ENCODE measurements around the gene PLEKHA4. TPM values are rescaled to one million over a fixed set of nuclear protein-coding genes. Genes with fewer than 3 reads are reported as not detected.

PLEKHA4 gene
- total and polyA plus RNA-seq, 9 of the 15 experiments (the other 6 are each of a cell fraction or from before 2014, with no cell fraction given) = 0.07 to 30.8 (median 11.4) TPM

DNA sequence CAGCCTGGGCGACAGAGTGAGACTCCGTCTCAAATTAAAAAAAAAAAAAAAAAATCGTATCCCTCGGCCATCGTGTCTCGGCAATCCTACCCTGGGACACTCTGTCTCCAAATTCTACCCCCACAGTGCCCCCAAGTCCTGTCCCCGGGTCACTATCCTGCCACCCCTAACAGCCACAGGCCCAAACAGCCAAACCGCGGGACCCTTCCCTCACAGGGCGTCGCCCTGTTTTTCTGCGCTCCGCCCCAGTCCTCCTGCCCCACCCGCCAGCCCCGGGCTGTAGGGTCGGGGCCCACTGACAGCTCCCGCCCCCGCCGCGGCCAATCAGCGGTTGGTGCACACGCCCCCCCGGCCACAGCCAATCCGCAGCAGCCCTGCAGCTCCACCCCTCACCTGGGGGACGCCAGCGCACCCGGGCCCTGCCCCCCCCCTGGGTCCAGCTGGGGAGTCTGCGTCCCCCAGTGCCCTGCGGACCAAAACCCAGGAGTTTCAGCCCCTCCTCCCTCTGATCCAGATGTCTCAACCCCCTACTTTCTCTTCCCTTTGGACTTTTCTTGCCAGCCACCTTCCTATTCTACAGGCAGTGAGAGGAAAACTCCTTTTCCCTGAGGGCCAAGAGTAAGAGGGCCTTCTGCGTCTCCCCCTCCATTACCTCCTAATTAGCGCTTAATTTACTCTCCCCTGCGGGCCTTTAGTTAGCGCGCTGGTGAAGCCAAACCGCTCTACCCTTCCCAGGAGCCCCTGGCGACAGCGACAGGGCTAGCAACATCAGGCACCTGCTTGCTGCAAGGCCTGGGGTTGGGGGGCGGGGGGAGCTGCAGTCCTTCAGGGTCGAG lies 56.1 kb downstream of the PLEKHA4 start (continued):
- TF ChIP-seq LEF1 (IDR thresholded peaks at IDR 0.05) = no peak
- no peak for TF ChIP-seq ZNF24 (IDR thresholded peaks at IDR 0.05)
- TF ChIP-seq, protein P1, sequence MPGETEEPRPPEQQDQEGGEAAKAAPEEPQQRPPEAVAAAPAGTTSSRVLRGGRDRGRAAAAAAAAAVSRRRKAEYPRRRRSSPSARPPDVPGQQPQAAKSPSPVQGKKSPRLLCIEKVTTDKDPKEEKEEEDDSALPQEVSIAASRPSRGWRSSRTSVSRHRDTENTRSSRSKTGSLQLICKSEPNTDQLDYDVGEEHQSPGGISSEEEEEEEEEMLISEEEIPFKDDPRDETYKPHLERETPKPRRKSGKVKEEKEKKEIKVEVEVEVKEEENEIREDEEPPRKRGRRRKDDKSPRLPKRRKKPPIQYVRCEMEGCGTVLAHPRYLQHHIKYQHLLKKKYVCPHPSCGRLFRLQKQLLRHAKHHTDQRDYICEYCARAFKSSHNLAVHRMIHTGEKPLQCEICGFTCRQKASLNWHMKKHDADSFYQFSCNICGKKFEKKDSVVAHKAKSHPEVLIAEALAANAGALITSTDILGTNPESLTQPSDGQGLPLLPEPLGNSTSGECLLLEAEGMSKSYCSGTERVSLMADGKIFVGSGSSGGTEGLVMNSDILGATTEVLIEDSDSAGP (CRISPR knock-in tag; IDR thresholded peaks at IDR 0.05) = no peak
- TF ChIP-seq ATF1 (CRISPR knock-in tag; IDR thresholded peaks at IDR 0.05) = peak; percentile 13; the same call in 1 of the 2 replicates
- peak; percentile 49 for TF ChIP-seq ATF1 (tag; IDR thresholded peaks at IDR 0.05)
- no peak for TF ChIP-seq ETS2 (tag; IDR thresholded peaks at IDR 0.05; ENCODE audit: borderline replicate concordance, poor library complexity, severe bottlenecking)
- no peak for TF ChIP-seq RBM17 (IDR thresholded peaks at IDR 0.05; ENCODE audit: borderline replicate concordance, low read depth, low read length)
- no peak for TF ChIP-seq ZBTB8A (IDR thresholded peaks at IDR 0.05; ENCODE audit: partially characterized antibody)
- TF ChIP-seq SRF (CRISPR knock-in tag; IDR thresholded peaks at IDR 0.05) = no peak
- TF ChIP-seq ZNF785 (CRISPR knock-in tag; IDR thresholded peaks at IDR 0.05) = no peak
- TF ChIP-seq BACH1 (tag; IDR thresholded peaks at IDR 0.05) = no peak
- TF ChIP-seq EP300 (IDR thresholded peaks at IDR 0.05; ENCODE audit: low read length) = no peak
- TF ChIP-seq, protein P2, sequence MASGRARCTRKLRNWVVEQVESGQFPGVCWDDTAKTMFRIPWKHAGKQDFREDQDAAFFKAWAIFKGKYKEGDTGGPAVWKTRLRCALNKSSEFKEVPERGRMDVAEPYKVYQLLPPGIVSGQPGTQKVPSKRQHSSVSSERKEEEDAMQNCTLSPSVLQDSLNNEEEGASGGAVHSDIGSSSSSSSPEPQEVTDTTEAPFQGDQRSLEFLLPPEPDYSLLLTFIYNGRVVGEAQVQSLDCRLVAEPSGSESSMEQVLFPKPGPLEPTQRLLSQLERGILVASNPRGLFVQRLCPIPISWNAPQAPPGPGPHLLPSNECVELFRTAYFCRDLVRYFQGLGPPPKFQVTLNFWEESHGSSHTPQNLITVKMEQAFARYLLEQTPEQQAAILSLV (tag; IDR thresholded peaks at IDR 0.05) = no peak
- TF ChIP-seq, protein P3, sequence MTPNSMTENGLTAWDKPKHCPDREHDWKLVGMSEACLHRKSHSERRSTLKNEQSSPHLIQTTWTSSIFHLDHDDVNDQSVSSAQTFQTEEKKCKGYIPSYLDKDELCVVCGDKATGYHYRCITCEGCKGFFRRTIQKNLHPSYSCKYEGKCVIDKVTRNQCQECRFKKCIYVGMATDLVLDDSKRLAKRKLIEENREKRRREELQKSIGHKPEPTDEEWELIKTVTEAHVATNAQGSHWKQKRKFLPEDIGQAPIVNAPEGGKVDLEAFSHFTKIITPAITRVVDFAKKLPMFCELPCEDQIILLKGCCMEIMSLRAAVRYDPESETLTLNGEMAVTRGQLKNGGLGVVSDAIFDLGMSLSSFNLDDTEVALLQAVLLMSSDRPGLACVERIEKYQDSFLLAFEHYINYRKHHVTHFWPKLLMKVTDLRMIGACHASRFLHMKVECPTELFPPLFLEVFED (CRISPR knock-in tag; conservative IDR thresholded peaks at IDR 0.05) = no peak
- no peak for TF ChIP-seq MYNN (IDR thresholded peaks at IDR 0.05)
- no peak for TF ChIP-seq MYNN (CRISPR knock-in tag; IDR thresholded peaks at IDR 0.05)
- 0 out of 4 replicates have a peak, but pooled peaks of 1 of the 2 experiments have one; percentile 62 for TF ChIP-seq HDAC1 (IDR thresholded peaks at IDR 0.05)
- no peak for TF ChIP-seq HSF4 (CRISPR knock-in tag; IDR thresholded peaks at IDR 0.05; ENCODE audit: borderline replicate concordance)
- TF ChIP-seq NR4A1 (CRISPR knock-in tag; IDR thresholded peaks at IDR 0.05) = no peak
- TF ChIP-seq NR4A1 (tag; IDR thresholded peaks at IDR 0.05) = no peak
- TF ChIP-seq, protein P4, sequence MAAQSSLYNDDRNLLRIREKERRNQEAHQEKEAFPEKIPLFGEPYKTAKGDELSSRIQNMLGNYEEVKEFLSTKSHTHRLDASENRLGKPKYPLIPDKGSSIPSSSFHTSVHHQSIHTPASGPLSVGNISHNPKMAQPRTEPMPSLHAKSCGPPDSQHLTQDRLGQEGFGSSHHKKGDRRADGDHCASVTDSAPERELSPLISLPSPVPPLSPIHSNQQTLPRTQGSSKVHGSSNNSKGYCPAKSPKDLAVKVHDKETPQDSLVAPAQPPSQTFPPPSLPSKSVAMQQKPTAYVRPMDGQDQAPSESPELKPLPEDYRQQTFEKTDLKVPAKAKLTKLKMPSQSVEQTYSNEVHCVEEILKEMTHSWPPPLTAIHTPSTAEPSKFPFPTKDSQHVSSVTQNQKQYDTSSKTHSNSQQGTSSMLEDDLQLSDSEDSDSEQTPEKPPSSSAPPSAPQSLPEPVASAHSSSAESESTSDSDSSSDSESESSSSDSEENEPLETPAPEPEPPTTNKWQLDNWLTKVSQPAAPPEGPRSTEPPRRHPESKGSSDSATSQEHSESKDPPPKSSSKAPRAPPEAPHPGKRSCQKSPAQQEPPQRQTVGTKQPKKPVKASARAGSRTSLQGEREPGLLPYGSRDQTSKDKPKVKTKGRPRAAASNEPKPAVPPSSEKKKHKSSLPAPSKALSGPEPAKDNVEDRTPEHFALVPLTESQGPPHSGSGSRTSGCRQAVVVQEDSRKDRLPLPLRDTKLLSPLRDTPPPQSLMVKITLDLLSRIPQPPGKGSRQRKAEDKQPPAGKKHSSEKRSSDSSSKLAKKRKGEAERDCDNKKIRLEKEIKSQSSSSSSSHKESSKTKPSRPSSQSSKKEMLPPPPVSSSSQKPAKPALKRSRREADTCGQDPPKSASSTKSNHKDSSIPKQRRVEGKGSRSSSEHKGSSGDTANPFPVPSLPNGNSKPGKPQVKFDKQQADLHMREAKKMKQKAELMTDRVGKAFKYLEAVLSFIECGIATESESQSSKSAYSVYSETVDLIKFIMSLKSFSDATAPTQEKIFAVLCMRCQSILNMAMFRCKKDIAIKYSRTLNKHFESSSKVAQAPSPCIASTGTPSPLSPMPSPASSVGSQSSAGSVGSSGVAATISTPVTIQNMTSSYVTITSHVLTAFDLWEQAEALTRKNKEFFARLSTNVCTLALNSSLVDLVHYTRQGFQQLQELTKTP (IDR thresholded peaks at IDR 0.05; ENCODE audit: low read depth in 1 of 2, partially characterized antibody in 2 of 2) = no peak
